GM10266 (cell line): ENCODE data around the gene MED15.

Experiments
- DNase-seq: peaks from one replicate; pipeline ENCODE4 v3.0.0; 2012; ENCODE audit errors: extremely low spot score
- TF ChIP-seq, protein P1 (sequence below): IDR thresholded peaks from 2 replicates; pipeline ENCODE4 v1.5.1; 2012; ENCODE audit warnings: mild to moderate bottlenecking, low read depth; ENCODE audit not compliant: control insufficient read depth, insufficient read depth; ENCODE audit errors: missing control alignments

Gene MED15

DNA sequence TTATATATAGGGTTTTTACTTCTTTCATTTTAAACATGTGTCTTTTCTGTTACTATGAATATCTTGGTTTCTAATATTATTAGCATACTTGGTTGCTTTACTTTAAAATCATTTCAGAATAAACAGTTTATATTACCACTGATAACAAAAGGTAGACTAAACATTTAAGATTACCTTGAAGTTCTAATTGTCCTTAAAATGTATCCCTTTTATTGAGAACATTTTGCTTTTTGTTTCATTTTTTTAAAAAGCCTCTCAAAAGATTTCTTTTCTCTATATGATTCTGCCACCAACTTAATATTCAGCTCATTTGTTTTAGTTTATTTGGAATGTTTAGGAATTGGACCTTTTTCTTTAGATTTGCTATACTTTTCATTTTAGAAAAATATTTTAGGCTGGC lies 39.6 kb downstream of the MED15 start:
- DNase-seq, result no peak

DNA sequence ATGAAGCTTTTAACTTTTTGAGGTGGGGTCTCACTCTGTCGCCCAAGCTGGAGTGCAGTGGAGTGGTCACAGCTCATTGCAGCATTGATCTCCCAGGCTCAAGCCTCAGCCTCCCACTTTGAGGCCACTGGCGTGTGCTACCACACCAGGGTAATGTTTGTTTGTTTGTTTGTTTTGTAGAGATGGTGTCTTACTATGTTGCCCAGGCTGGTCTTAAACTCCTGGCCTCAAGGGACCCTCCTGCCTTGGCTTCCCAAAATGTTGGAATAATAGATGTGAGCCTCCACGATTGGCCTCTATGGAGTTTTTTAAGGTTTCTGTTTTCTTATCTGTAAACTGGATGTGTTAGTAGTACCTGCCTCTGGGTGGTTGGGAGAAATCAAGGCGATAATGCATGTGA lies 41.4 kb downstream of the MED15 start:
- TF ChIP-seq, protein P1, sequence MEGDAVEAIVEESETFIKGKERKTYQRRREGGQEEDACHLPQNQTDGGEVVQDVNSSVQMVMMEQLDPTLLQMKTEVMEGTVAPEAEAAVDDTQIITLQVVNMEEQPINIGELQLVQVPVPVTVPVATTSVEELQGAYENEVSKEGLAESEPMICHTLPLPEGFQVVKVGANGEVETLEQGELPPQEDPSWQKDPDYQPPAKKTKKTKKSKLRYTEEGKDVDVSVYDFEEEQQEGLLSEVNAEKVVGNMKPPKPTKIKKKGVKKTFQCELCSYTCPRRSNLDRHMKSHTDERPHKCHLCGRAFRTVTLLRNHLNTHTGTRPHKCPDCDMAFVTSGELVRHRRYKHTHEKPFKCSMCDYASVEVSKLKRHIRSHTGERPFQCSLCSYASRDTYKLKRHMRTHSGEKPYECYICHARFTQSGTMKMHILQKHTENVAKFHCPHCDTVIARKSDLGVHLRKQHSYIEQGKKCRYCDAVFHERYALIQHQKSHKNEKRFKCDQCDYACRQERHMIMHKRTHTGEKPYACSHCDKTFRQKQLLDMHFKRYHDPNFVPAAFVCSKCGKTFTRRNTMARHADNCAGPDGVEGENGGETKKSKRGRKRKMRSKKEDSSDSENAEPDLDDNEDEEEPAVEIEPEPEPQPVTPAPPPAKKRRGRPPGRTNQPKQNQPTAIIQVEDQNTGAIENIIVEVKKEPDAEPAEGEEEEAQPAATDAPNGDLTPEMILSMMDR, result no peak
- no peak for DNase-seq

More for the DNA sequence above, 39.6 kb downstream of the MED15 start:
- TF ChIP-seq, protein P1, result no peak

DNA sequence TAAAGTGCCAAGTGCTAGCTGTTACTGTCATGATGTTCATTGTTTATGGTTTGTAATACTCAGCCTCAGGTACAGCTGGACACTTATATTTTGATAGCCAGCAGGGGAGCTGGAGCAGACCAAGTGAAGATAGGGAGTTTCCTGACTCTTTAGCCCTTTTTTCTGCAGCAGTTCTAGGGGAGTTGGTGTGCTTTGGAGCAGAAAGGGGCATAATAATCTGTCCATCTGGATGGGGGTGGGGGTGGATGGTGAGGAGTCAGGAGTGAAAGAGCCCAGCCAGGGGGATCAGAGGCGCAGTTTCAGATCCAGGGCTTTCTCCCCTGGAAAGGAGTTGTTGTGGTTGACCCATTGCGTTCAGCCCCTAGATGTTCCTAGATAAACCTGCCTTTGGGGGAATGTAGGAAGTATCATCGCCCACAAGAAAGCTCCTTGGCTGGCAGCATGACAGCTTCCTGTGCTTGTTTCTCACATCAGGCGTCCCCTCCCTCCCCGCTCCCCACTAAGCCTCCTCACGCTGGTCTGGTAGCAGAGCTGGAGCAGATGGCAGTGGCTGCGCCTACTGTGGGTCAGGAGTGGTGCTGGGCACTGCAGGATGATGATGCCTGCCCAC lies 41.9 kb downstream of the MED15 start:
- TF ChIP-seq, protein P1, result no peak

DNA sequence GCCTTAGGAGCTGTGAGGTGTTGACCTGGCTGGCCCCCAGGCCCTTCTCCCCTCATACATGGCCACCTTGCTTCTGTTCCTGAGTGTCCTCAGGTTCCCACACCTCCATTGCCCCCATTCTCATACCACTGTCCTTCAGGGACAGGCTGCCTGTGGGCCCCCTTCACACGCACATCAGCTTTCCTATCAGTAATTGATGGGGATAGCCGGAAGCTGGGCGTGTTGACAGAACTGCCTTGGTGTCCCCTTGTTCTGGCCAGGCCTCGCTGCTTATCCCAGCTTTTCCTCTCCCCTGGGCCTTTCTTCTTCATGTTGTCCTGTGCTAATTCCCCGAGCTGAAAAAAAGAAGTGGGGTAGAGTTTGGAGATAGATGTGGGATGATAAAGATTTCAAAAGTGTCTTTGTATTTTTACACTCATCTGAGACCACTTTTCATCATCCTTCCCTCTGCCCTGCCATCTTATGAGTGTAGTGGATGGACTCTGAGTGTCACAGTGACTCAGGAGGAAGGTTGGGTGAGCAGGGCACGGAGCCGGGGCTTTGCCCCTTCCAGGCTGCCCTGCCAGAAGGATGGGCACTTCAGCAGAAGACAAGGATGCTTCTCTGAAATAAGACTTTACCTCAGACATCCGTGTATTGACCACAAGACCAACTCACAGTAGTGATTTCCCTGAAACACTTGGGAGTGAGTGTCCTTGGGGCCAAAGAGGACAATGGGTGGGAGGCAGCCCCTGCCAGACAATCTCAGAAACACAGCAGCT lies 42.8 kb downstream of the MED15 start:
- DNase-seq, result no peak
- TF ChIP-seq, protein P1, result no peak

More for the DNA sequence above, 41.9 kb downstream of the MED15 start:
- no peak for DNase-seq

DNA sequence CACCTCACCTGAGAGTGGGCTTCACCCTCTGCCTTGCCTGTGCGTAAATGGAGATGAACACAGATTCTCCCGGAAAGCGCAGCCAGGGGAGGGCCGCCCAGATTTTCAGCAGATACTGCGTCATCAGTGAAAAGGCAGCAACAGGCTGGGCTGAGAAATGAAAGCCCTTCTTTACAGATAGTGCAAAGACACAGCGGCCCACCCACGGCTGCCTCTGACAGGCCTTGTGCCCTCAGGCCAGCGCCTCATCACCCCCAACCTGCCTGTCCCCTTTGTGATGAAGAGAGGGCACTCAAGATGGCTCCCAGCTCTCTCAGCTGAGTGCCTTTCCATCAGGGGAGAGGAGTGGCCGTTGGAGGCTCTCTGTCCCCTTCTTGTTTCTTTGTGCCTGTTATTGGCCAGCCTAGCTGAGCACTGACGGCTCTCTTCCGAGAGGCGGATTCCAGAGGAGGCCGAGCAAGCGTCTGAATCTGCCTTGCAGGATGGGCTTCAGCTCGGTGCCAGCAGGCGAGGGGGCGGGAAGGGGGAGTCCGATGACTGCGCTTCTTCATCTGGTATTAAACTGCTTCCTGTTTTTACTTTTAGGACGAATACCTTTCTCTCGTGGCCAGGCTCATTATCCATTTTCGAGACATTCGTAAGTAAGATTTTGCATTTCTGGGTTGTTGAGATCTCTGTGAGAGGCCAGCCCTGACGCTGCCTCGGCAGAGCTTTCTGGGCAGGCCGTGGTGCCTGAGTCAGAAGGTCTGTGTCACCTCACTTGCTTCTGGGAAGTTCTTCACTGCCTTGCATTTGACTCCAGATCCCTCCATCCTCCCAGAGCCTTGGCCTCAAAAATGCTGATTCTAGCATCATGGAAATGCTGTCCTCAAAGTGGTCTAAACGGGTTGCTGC lies 43.7 kb downstream of the MED15 start:
- DNase-seq, result peak; percentile 35

DNA sequence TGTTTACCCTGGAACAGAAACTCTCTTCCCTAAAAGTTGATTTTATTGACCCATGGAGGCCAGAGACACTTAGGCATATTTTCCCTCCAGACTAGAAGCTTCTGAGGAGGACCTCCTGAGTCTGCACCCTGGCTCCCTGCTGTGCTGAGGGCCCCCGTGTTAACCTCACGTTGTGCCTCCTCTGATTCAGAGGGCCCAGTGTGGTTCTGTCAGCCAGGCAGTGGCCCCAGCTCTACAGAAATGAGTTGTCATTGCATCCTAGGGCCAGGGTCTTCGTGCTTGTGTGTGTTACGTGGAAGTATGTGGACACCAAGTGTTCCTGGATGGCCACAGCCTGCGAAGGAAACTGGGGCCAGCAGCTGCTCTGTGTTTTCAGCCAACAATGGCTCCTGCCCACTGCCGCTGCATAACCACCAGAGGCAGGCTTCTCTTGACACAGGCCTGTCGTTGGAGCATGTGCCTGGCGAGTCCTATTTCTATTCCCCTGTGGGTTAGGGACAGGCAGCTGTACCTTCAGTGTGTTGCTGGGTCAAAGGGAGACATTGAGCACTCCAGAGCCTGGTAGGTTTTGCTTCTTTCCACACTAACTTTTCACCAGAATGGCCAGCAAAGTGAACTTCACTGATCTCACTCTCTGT lies 44.5 kb downstream of the MED15 start:
- DNase-seq, result no peak

More for the DNA sequence above, 43.7 kb downstream of the MED15 start:
- TF ChIP-seq, protein P1, result no peak

More for the DNA sequence above, 44.5 kb downstream of the MED15 start:
- TF ChIP-seq, protein P1, result no peak
